Fibroblast of skin of left biceps (primary cell): Measurements from ENCODE around the gene SP8.

ENCODE experiments used
- DNase-seq, 2 experiments: peaks; one replicate each; pipeline ENCODE4 v3.0.0-alpha.2; 2013; ENCODE audit warnings: low read depth in 2 of 2

Gene SP8

DNA sequence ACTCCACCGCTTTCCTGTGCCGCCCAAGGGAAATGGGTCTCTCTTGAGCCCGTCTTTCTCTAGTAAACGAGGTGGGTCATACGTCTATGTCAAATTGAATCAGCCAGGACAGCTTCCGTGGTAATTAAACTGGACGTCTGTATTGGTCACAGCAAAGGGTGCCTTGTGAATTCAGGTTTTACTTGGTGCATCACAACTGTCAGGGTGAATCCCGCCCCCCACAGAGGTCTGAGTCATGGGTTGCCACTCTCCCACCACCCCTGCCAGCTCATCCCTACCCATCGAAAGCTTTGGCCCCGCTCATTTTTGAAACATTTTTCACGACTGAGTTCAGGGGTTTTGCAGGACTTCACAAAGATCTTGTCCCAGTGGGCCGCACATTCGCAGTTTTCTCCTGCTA is 8.0 kb upstream of the SP8 start:
- DNase-seq, result no peak

DNA sequence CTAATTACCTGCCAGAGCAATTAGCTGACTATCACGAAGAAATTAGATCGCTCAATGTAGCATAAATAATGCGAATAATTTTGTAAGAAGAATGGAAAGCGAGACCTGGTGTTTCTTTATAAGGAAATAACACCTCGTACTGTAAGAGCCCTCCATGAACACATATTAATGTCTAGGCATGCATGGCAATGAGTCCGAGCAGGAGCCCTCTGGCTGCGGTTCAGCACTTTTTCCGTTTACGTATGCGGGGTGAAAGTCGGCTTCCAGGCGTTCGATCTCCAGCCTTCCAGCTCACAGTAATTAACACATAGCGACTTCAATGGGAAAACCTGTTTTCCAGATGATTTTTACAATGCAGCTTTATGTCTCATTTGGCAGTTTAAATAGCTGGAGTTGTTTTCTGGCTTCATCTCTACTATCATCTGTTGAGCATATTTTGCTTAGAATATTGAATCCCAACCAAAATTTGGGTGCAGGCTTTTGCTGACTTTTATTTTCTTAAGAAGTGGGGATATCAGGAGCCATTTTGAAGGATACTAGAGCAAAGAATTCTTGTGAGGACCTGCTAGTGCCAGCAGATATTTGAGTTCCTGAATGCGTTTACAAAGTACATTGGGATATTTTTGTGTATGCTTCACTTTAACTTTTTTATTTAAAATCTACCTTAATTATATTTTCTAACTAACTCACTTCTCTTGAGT is 7.2 kb upstream of the SP8 start:
- DNase-seq, result no peak

DNA sequence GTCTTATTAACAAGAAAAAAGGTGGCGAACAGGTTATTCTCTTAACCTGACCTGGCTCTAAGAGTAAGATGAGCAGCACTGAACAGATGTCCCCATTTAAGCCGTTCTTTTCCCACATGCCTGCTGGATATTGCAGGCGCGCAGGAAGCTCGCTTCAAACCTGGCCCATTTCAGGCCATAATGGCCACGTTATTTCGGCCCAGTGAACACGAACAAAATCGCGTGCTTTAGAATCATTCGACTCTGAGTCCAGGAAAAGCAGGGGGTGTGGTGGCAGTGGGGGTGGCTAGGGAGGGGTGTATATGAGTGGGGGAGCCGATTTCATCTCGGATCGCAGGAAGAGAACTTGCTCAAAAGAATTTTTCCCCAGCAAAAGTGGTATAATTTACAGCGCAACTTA is 6.6 kb upstream of the SP8 start:
- no peak for DNase-seq

DNA sequence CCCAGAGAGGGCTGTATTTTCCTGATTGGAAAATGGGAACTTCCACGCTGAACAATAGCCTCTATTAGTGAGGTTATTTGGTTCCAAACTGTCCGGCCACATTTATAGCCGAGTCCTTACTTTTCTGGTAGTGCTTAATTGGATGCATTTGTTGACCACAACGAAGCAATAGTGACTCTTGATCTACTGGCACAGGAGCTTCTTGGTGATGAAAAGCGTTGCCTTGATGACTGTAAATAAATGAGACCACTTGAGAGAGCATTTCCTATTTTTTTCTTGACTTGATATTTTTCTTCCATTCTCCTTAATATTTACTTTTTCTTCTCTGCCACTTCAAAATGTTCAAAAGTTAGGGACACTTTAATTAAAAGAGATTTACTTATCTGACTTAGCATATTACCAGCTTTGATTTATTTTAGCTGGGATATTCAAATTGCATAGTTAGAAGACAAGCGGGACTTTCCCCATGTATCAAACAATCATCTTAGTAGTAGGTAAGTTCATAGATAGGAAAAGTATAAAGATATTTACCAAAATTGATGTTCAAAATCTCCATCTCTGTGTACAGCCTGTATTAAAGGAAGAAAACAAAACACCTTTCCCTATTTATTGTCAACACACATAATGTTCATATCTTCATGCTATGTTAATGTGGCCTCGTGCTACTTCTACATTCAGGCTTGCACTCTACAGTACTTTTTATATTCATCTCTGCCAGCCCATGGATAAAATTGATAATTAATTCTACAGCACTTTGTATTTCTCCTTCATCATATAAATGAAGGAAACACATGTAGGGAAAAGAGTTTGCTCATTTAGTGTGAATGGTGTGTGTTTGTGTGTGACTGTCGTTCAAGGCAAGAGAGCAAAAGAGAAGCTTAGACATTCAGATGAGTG is 5.1 kb upstream of the SP8 start:
- DNase-seq, result no peak

DNA sequence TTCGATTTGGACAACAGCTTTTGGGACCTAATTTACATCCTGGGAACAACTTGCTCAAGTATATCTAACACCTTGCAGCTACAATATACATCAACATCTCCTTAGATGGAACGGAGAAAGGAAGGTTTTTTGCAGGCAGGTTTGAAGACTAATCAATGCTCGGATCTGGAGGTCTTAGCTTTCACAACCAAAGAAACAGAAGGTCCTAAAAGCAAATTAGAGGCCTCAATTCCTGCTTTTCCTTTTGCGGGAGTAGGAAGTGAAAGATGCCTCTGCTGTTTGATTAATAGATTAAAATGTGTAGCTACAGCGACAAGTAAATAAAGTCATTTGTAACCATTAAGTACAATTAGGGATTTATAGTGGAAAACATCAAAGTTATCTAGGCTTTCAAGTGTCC is 3.7 kb upstream of the SP8 start:
- DNase-seq, result no peak

DNA sequence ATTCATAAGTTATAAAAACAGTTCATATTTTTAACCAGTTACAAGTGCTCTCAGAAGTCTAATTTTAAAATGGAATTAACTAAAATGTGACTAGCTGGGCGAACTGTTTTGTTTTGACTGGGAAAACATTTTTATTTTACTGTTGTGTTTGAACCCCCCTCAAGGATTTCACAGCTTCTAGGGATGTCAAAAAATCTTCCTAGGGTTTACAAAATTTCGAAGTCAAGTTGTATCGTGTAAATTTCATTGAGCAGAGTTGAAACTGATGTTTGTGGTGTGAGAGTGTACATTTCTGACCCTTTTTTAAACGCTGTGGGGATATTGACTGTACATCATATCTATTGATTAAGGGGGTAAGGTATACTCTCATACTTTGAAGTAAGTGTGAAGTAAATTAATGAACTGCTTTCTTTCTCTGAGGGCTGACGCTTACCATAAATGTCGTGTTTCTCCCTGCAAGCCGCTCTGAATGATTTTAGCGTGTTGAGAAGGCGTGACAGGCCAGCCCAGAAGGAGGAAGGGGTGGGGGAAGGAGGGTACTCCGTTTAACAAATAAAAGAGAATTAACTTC is 1.8 kb upstream of the SP8 start:
- DNase-seq, result no peak

DNA sequence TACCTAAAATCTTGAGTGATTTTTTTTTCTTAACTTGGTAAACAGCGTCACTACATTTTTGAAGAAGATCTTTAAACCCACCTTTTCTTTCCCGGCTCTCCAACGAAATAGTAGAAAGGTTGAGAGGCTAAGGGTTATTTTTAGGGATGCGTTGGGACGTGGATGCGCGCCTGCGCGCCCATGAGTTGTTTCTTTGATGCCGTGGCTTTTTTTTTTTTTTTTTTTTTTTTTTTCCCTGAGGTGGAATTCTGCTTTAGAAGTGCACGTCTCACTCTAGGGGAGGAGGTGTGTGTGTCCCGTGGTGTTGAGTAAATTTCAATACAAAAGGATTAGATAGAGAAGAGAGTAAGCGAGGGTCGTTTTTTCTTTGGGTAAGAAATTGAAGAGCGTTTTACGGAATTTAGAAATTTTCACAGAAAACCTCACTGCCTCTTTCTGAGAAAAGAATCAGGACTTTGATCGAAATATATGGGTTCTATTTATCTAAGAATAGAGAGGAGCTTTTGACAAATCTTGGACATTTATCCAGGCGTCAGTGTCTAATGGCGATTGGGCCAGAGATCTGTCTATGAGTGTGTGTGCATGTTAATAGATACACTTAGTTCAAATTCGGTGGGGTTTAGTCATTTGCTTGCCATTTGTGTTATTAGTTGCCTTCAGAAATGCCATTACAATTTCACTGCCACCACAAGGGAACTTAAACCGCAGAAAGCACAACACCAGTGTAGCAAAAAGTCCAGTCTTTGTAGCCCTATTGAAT is 1.2 kb upstream of the SP8 start:
- no peak for DNase-seq

DNA sequence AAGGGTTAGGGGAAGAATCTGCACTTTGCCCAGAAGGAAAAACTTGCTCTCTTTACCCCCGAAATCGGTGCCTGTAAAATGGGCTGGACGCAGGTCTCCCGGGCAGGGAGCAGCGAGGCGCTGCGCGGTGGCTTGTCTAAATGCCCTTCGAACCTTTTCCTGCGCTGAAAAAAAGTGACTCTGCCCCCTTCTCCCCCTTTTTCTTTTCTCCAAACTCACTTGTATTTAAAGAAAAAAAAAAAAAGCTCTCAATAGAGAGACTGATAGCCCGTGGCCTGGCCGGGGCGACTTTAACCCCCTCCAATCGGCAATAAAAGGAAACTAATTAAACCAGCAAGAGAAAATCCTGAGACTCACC is 286 bp downstream of the SP8 start:
- DNase-seq, result no peak

DNA sequence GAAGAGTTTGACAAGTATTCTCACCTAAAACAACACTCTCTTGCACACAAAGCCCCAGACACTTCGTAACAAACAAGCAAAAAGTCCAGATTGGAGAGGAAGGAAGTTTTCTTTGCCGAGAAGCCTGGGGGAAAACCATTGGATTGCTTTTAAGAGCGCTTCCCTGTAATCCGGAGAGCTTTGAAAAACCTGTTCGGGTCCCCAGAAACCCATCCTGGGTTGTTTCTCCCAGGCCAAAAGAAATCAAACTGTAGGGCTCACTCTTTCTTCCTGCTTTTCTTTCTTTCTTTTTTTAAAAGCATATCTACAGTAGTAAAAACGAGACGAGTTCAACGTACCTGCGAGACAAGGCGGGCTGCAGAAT is 655 bp downstream of the SP8 start:
- DNase-seq, result no peak

DNA sequence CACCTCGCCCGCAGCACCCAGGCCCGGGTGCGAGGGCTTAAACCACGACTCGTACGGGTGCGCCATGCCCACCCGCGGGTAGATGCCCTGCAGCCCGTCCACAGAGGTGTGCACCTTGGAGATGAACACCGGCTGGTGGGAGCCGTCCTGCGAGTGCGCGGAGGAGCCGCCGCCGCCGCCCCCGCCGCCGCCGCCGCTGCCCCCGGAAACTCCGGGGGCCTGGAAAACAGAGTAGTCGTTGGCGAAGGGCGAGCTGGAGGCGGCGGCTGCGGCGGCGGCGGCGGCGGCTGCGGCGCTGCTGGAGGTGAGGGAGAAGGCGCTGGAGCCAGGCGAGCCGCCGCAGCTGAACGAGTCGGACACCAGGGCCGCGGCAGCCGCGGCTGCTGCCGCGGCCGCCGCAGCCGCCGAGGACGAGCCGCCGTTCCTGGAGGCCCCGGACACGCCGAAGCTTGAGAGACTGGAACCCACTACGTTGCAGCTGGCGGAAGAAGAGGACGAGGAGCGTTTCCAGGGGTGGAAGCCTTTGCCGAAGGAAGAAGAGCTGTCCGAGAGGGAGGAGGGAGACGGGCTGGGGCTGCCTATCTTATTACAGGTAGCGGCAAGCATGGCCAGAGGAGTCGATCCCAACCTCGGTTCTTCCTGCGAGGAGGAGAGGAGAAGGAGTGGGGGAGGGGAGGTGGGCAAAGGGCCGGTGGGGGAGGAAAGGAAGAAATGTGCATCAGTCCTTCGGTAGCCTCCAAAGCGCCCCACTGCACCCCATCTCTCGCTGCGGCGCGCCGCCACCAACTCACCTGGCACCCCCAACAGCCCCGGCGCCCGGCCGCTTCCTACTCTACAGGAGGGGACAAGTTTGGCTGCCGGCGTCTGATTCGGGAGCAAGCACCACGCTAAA is 1.3 kb downstream of the SP8 start:
- no peak for DNase-seq

DNA sequence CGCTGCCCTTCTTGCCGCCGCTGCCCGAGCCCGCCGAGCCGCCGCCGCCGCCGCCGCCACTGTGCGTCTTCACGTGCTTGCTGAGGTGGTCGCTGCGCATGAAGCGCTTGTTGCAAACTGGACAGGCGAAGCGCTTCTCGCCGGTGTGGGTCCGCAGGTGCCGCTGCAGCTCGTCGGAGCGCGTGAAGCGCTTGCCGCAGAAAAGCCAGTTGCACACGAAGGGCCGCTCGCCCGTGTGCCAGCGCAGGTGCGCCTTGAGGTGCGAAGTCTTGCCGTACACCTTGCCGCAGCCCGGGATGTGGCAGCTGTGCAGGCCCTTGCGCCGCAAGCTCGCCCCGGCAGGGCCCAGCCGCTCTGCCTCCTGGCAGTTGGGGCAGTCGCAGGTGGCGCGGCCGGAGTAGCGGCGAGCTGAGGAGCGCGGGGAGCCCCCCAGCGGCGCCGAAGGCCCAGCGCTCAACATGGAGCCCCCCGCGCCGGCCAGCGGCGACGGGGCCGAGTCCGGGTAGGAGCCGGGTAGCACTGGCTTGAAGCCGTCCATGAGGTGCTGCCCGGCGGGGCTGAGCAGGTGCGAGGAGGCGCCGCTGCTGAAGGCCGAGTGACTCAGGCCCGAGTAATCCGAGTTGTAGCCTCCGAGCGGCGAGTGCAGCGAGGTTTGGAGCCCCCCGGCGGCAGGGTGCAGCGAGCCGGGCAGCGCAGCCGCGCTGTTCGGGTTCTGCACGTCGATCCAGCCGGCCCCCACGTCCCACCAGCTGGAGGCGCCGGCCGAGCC is 2.1 kb downstream of the SP8 start:
- DNase-seq, result no peak

DNA sequence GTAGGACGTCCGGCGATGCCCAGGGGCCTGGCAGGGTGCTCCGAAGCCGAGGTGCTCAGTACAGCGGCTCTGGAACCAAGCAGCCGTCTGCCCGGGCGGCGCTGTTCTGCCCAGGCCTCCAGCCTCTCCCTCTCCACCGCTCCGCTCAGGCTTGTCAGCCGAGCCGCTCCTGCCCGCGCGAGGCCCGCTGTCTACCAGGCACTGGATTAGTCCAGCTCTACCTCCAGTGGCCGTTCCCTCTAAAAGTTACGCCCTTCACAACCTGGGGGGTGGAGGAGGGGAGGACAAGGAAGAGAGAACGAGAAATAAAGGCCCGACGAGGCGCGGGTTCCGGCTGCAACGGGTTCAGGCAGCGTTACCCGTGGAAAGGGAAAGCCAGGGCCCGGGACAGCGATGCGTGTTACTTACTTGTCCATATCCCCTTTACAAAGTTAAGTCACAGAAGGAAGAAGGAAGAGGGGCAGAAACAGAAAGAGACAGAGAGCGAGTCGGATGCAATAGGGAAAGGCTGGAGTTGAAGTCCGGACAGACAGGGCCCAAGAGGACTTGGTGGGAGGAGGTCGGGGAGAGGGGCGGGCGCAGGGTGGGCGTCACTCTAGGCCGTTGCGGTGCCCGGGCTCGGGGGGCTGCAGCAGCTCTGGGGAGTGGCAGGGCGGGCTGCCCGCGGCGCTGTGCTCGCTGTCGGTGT is 2.8 kb downstream of the SP8 start:
- DNase-seq, result no peak

DNA sequence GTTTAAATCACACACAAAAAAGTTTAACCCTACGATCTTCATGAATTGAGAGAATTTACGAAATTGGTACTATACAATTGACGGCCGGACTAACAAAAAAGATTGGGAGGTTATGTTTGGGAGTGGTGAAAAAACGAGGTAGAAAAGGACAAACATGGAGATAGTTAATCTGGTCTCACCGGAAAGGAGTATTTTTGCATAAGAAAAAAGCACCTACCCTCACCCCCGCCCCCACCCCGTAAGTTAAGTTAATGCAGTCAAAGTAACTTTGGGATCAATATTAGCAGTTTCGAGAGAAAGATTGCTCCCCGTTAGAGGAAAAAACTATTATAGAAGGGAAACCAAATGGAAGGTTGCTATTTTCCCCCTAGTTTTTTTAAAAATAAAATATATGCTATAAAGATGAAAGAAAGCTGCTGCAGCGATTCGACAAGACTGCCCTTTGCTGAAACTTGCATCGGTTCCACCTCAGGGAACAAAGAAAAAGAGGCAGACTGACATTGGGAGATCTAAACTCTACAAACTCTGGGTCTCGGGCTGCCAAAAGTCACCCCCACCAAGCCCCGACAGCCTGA is 3.5 kb downstream of the SP8 start:
- DNase-seq, result no peak

DNA sequence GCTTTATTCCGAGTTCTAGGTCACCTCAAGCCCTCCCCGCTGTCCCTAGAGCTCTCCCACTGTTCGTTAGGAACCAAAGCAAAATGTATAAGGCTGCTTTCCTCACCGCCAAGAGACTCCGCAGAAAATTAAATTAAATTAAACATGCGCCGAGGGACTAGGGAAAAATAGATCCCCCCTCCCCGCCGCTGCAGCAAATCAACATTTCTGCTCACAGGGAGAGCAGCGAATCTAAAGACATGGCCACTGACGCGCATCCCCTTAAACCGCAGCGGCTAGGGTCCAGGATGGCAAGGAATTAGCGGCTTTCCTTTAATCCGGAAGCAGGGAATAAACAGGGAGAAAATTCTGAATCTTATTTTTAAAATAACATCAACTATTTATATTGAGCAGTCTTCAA is 7.6 kb downstream of the SP8 start:
- DNase-seq, result no peak

DNA sequence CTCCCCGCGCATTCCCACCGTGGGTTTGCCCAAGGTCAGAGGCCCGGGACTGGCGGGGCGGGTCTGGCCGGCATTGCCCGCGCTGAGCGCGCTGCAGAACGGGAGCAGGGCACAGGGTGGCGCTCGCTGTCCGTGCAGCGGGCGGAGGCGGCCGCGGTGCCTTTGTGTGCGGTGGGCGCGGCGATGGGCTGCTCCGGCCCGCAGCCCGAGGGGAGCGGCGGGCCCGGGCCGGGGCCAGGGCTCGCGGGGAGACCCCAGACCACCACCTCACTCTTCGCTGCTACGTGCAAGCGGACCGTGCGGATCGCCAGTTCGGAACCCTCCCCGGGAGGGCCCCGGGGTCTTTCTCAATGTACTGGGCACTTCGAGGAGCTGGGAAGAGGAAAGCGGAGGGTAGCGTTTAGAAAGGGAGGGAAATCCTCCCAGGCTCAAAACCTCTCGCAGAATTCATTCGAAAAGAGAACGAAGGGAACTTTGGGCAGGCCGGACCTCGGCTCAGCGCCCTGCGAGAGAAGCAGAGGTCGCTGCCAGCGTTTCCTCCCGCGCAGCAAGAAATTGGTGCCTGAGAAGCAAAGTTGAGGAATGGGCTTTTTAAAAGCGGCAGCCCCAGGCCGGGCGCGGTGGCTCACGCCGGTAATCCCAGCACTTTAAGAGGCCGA is 8.5 kb downstream of the SP8 start:
- no peak for DNase-seq

DNA sequence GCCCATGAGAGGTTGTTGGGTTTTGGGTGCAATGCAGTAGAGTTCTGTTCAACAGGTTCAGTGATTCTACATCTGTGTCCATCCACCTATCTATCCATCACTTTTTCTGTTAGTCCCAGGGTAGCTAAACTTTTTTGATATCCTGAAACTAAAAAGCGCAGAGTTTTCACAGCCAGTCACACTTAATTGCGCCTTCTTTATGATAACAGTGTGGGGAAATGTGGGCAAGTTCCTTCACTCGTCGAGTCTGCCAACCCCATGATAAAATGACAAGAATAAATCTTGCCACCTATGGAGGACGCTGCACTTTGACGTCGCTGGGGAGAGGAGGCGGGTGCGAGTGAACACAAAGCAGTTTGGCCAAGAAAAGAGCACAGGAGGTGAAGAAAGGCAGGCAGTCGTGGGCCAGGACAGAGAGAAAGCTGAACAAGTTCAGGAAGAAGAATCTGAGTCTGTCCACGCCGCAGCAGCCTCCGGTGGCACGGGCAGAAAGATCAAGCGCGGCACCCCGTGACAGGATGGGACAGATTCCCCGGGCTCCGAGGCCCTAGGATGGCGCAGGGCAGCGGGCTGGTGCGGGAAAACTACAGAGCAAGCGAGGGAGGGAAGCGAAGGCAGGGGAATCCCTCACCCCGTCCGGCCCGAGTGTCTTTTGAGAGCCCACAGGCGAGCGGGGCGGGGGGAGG is 9.2 kb downstream of the SP8 start:
- no peak for DNase-seq

DNA sequence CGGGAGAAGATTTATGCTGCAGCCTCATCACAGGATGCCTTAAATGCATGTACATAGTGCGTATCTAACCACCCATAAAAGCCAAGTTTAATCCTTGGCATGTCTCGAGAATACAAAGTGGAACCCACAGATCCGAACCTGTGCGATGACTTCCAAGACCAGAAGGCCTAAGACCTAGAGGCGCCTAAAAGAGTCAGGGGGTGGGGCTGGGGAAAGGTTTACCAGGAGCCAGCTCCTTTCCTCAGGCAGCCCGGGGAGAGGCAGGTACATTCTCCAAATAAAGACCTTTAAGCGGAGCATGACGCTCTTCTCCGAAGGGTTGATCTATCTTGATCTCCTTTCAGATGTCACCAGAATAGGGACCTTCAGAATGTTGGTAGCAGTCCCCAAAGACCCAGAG is 9.7 kb downstream of the SP8 start:
- no peak for DNase-seq

DNA sequence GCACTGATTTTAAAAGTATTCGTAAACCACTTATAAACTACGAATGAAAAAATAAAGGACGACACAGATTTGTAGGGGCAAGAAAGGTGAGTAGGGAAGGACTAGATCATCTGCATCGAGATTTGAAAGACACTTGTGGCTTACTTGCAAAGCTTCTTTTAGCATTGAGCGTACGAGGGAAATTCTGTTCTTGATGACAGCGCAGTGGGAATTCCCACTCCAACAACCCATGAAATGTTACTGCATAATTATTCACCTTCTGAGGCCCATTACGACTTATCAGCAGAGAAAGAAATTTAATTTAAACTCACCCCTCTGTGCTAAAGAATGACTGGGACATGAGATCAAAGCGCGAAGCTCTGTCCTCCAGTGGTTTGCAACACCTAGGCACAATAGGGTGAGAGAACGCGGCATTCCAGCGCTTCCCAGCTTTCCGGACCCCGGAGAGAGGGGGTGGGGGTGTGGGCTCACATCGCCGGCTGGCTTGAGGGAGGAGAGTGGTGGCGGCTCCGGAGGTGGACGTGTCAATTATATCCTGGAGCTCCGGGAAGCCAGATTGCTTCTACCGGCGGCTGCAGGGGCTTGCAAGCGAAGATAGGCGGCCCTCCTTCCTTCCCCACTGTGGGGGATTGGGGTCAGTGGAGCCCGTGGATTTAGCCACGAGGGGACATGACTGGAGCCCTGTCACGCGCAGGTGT is 10.3 kb downstream of the SP8 start:
- DNase-seq, result no peak
